Measurements from ENCODE around the gene ZBTB32.
"Not testable (repeated sequence)": the region's sequence is repeated elsewhere in the genome, so short reads cannot be mapped to it uniquely, and the experiment has no call there.

Gene ZBTB32

GRCh38 chr19:35670686-35671085 is 33.7 kb upstream of the ZBTB32 start:
- no peak overlapping the region for H3K4me2 ChIP-seq (ENCODE audit: low read length)
- H3K79me1 ChIP-seq (ENCODE audit: low read length) = no peaks in the 10 kb centered on the region
- no CpG with 5 or more reads among the region's 1 CpG for WGBS (ENCODE audit: extremely low coverage, insufficient coverage, low lambda C conversion rate)
- H2BK120ac ChIP-seq (ENCODE audit: low read depth, low read length) = no peak overlapping the region
- no peak overlapping the region for H2BK15ac ChIP-seq (replicated peaks; ENCODE audit: low read depth)
- H3K18ac ChIP-seq (ENCODE audit: low read length) = no peak overlapping the region
- no peak overlapping the region for H3K4me3 ChIP-seq (ENCODE audit: low read length)
- H3K4me1 ChIP-seq (ENCODE audit: control insufficient read depth, low read depth, low read length) = no peaks in the 10 kb centered on the region
- H4K8ac ChIP-seq (ENCODE audit: low read depth, low read length) = no peak overlapping the region
- no peak overlapping the region for H3K27ac ChIP-seq (ENCODE audit: low read depth, low read length)
- H3K9ac ChIP-seq (ENCODE audit: low read length) = no peak overlapping the region
- H3K36me3 ChIP-seq (ENCODE audit: control insufficient read depth, insufficient read depth, low read length) = no peaks in the 10 kb centered on the region
- no peak for DNase-seq
- H4K5ac ChIP-seq (ENCODE audit: low read length) = no peak overlapping the region
- H2AK5ac ChIP-seq (ENCODE audit: low read length) = no peak overlapping the region
- H3K79me2 ChIP-seq (ENCODE audit: control insufficient read depth, insufficient read depth, low read length) = no peaks in the 10 kb centered on the region
- H3K23ac ChIP-seq (ENCODE audit: low read length) = no peak overlapping the region
- no peak overlapping the region for H2BK5ac ChIP-seq (ENCODE audit: low read length)
- H3K56ac ChIP-seq (ENCODE audit: low read length) = no peak overlapping the region
- H3K27me3 ChIP-seq (ENCODE audit: insufficient read depth, low read length, poor library complexity) = no peaks in the 10 kb centered on the region
- no peak overlapping the region for H3K4ac ChIP-seq (ENCODE audit: low read depth, low read length)

- Histone ChIP-seq H3K9ac (ENCODE audit: low read length) (no peak overlapping the region), H3K36me3 (ENCODE audit: control insufficient read depth, insufficient read depth, low read length) (no peaks in the 10 kb centered on the region), H3K4ac (ENCODE audit: low read depth, low read length) (no peak overlapping the region), H3K18ac (ENCODE audit: low read length) (no peak overlapping the region), H2BK15ac (replicated peaks; ENCODE audit: low read depth) (no peak overlapping the region), H3K27ac (ENCODE audit: low read depth, low read length) (no peak overlapping the region), H3K4me1 (ENCODE audit: control insufficient read depth, low read depth, low read length) (no peaks in the 10 kb centered on the region), H3K4me2 (ENCODE audit: low read length) (no peak overlapping the region), H3K79me2 (ENCODE audit: control insufficient read depth, insufficient read depth, low read length) (no peaks in the 10 kb centered on the region), H4K8ac (ENCODE audit: low read depth, low read length) (no peak overlapping the region), H2BK5ac (ENCODE audit: low read length) (no peak overlapping the region), H3K79me1 (ENCODE audit: low read length) (no peaks in the 10 kb centered on the region), H3K56ac (ENCODE audit: low read length) (no peak overlapping the region), H2BK120ac (ENCODE audit: low read depth, low read length) (no peak overlapping the region), H4K5ac (ENCODE audit: low read length) (no peak overlapping the region), H3K27me3 (ENCODE audit: insufficient read depth, low read length, poor library complexity) (no peaks in the 10 kb centered on the region), H3K23ac (ENCODE audit: low read length) (no peak overlapping the region), H2AK5ac (ENCODE audit: low read length) (no peak overlapping the region), H3K4me3 (ENCODE audit: low read length) (no peak overlapping the region)
- no CpG with 5 or more reads among the region's 3 CpGs for WGBS (ENCODE audit: extremely low coverage, insufficient coverage, low lambda C conversion rate)
- DNase-seq = peak; percentile 31
Observed at GRCh38 chr19:35671818-35672217, 32.5 kb upstream of the ZBTB32 start.

GRCh38 chr19:35673121-35673804 is 31.1 kb upstream of the ZBTB32 start:
- no peak overlapping the region for H3K18ac ChIP-seq (ENCODE audit: low read length)
- H4K5ac ChIP-seq (ENCODE audit: low read length) = no peak overlapping the region
- H3K27ac ChIP-seq (ENCODE audit: low read depth, low read length) = no peak overlapping the region
- no peak overlapping the region for H3K23ac ChIP-seq (ENCODE audit: low read length)
- H2BK120ac ChIP-seq (ENCODE audit: low read depth, low read length) = no peak overlapping the region
- no peak overlapping the region for H2BK15ac ChIP-seq (replicated peaks; ENCODE audit: low read depth)
- H3K4me2 ChIP-seq (ENCODE audit: low read length) = peak overlapping the region; percentile 56
- no peak overlapping the region for H4K8ac ChIP-seq (ENCODE audit: low read depth, low read length)
- no peaks in the 10 kb centered on the region for H3K79me2 ChIP-seq (ENCODE audit: control insufficient read depth, insufficient read depth, low read length)
- peak overlapping the region; percentile 73 for H3K56ac ChIP-seq (ENCODE audit: low read length)
- H3K36me3 ChIP-seq (ENCODE audit: control insufficient read depth, insufficient read depth, low read length) = no peaks in the 10 kb centered on the region
- H2AK5ac ChIP-seq (ENCODE audit: low read length) = no peak overlapping the region
- DNase-seq = peak; percentile 65
- H3K4me1 ChIP-seq (ENCODE audit: control insufficient read depth, low read depth, low read length) = no peaks in the 10 kb centered on the region
- H3K9ac ChIP-seq (ENCODE audit: low read length) = peak overlapping the region; percentile 57
- peak overlapping the region; percentile 31 for H3K4me3 ChIP-seq (ENCODE audit: low read length)
- no peaks in the 10 kb centered on the region for H3K27me3 ChIP-seq (ENCODE audit: insufficient read depth, low read length, poor library complexity)
- H3K79me1 ChIP-seq (ENCODE audit: low read length) = no peaks in the 10 kb centered on the region
- no peak overlapping the region for H2BK5ac ChIP-seq (ENCODE audit: low read length)
- no CpG with 5 or more reads among the region's 39 CpGs for WGBS (ENCODE audit: extremely low coverage, insufficient coverage, low lambda C conversion rate)
- no peak overlapping the region for H3K4ac ChIP-seq (ENCODE audit: low read depth, low read length)

- Histone ChIP-seq H2AK5ac (ENCODE audit: low read length) (no peak overlapping the region), H3K9ac (ENCODE audit: low read length) (no peak overlapping the region), H3K79me1 (ENCODE audit: low read length) (no peaks in the 10 kb centered on the region), H3K27ac (ENCODE audit: low read depth, low read length) (no peak overlapping the region), H2BK5ac (ENCODE audit: low read length) (no peak overlapping the region), H2BK120ac (ENCODE audit: low read depth, low read length) (no peak overlapping the region), H3K4me3 (ENCODE audit: low read length) (no peak overlapping the region), H3K79me2 (ENCODE audit: control insufficient read depth, insufficient read depth, low read length) (no peaks in the 10 kb centered on the region), H3K36me3 (ENCODE audit: control insufficient read depth, insufficient read depth, low read length) (no peaks in the 10 kb centered on the region), H3K4me2 (ENCODE audit: low read length) (no peak overlapping the region), H4K8ac (ENCODE audit: low read depth, low read length) (no peak overlapping the region), H4K5ac (ENCODE audit: low read length) (no peak overlapping the region), H3K23ac (ENCODE audit: low read length) (no peak overlapping the region), H3K27me3 (ENCODE audit: insufficient read depth, low read length, poor library complexity) (no peaks in the 10 kb centered on the region), H3K56ac (ENCODE audit: low read length) (no peak overlapping the region), H3K18ac (ENCODE audit: low read length) (no peak overlapping the region), H3K4me1 (ENCODE audit: control insufficient read depth, low read depth, low read length) (no peaks in the 10 kb centered on the region), H2BK15ac (replicated peaks; ENCODE audit: low read depth) (no peak overlapping the region), H3K4ac (ENCODE audit: low read depth, low read length) (no peak overlapping the region)
- DNase-seq = no peak
- no CpG with 5 or more reads among the region's 15 CpGs for WGBS (ENCODE audit: extremely low coverage, insufficient coverage, low lambda C conversion rate)
Observed at GRCh38 chr19:35675589-35676140, 28.7 kb upstream of the ZBTB32 start.

GRCh38 chr19:35689836-35690235 is 14.5 kb upstream of the ZBTB32 start:
- H3K79me1 ChIP-seq (ENCODE audit: low read length) = no peaks in the 10 kb centered on the region
- no peak for DNase-seq
- H2AK5ac ChIP-seq (ENCODE audit: low read length) = no peak overlapping the region
- H3K36me3 ChIP-seq (ENCODE audit: control insufficient read depth, insufficient read depth, low read length) = no peaks in the 10 kb centered on the region
- no peak overlapping the region for H4K8ac ChIP-seq (ENCODE audit: low read depth, low read length)
- H4K5ac ChIP-seq (ENCODE audit: low read length) = no peak overlapping the region
- no peak overlapping the region for H3K4me2 ChIP-seq (ENCODE audit: low read length)
- no peak overlapping the region for H2BK5ac ChIP-seq (ENCODE audit: low read length)
- H3K4me3 ChIP-seq (ENCODE audit: low read length) = no peak overlapping the region
- no peak overlapping the region for H3K18ac ChIP-seq (ENCODE audit: low read length)
- H3K23ac ChIP-seq (ENCODE audit: low read length) = no peak overlapping the region
- WGBS (ENCODE audit: extremely low coverage, insufficient coverage, low lambda C conversion rate) = no CpG with 5 or more reads among the region's 4 CpGs
- no peaks in the 10 kb centered on the region for H3K4me1 ChIP-seq (ENCODE audit: control insufficient read depth, low read depth, low read length)
- no peak overlapping the region for H3K56ac ChIP-seq (ENCODE audit: low read length)
- no peaks in the 10 kb centered on the region for H3K27me3 ChIP-seq (ENCODE audit: insufficient read depth, low read length, poor library complexity)
- no peaks in the 10 kb centered on the region for H3K79me2 ChIP-seq (ENCODE audit: control insufficient read depth, insufficient read depth, low read length)
- no peak overlapping the region for H3K4ac ChIP-seq (ENCODE audit: low read depth, low read length)
- H3K9ac ChIP-seq (ENCODE audit: low read length) = no peak overlapping the region
- H2BK120ac ChIP-seq (ENCODE audit: low read depth, low read length) = no peak overlapping the region
- H2BK15ac ChIP-seq (replicated peaks; ENCODE audit: low read depth) = no peak overlapping the region
- H3K27ac ChIP-seq (ENCODE audit: low read depth, low read length) = no peak overlapping the region

- not testable (repeated sequence) for H3K23ac ChIP-seq (ENCODE audit: low read length); H3K4me2 ChIP-seq (ENCODE audit: low read length); H2BK15ac ChIP-seq (replicated peaks; ENCODE audit: low read depth); H3K79me1 ChIP-seq (ENCODE audit: low read length); H4K5ac ChIP-seq (ENCODE audit: low read length); H3K36me3 ChIP-seq (ENCODE audit: control insufficient read depth, insufficient read depth, low read length); H3K18ac ChIP-seq (ENCODE audit: low read length); H2AK5ac ChIP-seq (ENCODE audit: low read length); H3K27ac ChIP-seq (ENCODE audit: low read depth, low read length); H3K79me2 ChIP-seq (ENCODE audit: control insufficient read depth, insufficient read depth, low read length); H2BK5ac ChIP-seq (ENCODE audit: low read length); H3K4me3 ChIP-seq (ENCODE audit: low read length); H3K4ac ChIP-seq (ENCODE audit: low read depth, low read length); H4K8ac ChIP-seq (ENCODE audit: low read depth, low read length); DNase-seq; H2BK120ac ChIP-seq (ENCODE audit: low read depth, low read length); H3K56ac ChIP-seq (ENCODE audit: low read length); H3K9ac ChIP-seq (ENCODE audit: low read length); H3K4me1 ChIP-seq (ENCODE audit: control insufficient read depth, low read depth, low read length); H3K27me3 ChIP-seq (ENCODE audit: insufficient read depth, low read length, poor library complexity)
- WGBS (ENCODE audit: extremely low coverage, insufficient coverage, low lambda C conversion rate) = no CpG with 5 or more reads among the region's 37 CpGs
Observed at GRCh38 chr19:35691106-35691505, 13.3 kb upstream of the ZBTB32 start.

All from mesendoderm (in vitro differentiated cells).